BLaER1 (cell line): ENCODE results near the gene DAW1.
"Not testable (repeated sequence)": the region's sequence is repeated elsewhere in the genome, so short reads cannot be mapped to it uniquely, and the experiment has no call there.

Source experiments
- H3K27ac ChIP-seq: shearing (Covaris generic); formaldehyde crosslinking; 2 replicates; pipeline ENCODE4 v1.8.1; 2022
- H3K27me3 ChIP-seq: shearing (Covaris generic); formaldehyde crosslinking; 2 replicates; pipeline ENCODE4 v1.8.1; 2022
- H3K36me3 ChIP-seq: shearing (Covaris generic); formaldehyde crosslinking; 2 replicates; pipeline ENCODE4 v1.8.1; 2022
- H3K4me1 ChIP-seq: shearing (Covaris generic); formaldehyde crosslinking; 2 replicates; pipeline ENCODE4 v1.8.1; 2022
- H3K4me2 ChIP-seq: shearing (Covaris generic); formaldehyde crosslinking; 2 replicates; pipeline ENCODE4 v1.8.1; 2022
- H3K4me3 ChIP-seq: shearing (Covaris generic); formaldehyde crosslinking; 2 replicates; pipeline ENCODE4 v1.8.1; 2022
- H3K9ac ChIP-seq: shearing (Covaris generic); formaldehyde crosslinking; 2 replicates; pipeline ENCODE4 v1.8.1; 2022
- H3K9me3 ChIP-seq: shearing (Covaris generic); formaldehyde crosslinking; 2 replicates; pipeline ENCODE4 v1.8.1; 2022
- H4K20me1 ChIP-seq: shearing (Covaris generic); formaldehyde crosslinking; 2 replicates; pipeline ENCODE4 v1.8.1; 2022
- Cebpa-rat ChIP-seq: shearing (Covaris generic); IDR thresholded peaks from 2 replicates; pipeline ENCODE4 v1.8.1; 2022

The DAW1 gene

GRCh38 chr2:227834916-227835650 is 36.3 kb upstream of the DAW1 start:
- Histone ChIP-seq H3K4me3 (no peak overlapping the region), H3K27ac (no peak overlapping the region), H3K9me3 (no peaks in the 10 kb centered on the region), H3K4me2 (no peak overlapping the region), H4K20me1 (no peaks in the 10 kb centered on the region), H3K4me1 (no peaks in the 10 kb centered on the region), H3K9ac (no peak overlapping the region), H3K36me3 (no peaks in the 10 kb centered on the region), H3K27me3 (no peaks in the 10 kb centered on the region)
- no peak for TF ChIP-seq Cebpa-rat

GRCh38 chr2:227839339-227840129 is 31.9 kb upstream of the DAW1 start:
- H3K4me3 ChIP-seq, H3K27ac ChIP-seq, H3K4me2 ChIP-seq, H4K20me1 ChIP-seq, H3K9ac ChIP-seq, H3K4me1 ChIP-seq, H3K9me3 ChIP-seq, H3K36me3 ChIP-seq, H3K27me3 ChIP-seq: not testable (repeated sequence)

GRCh38 chr2:227846831-227847230 is 24.6 kb upstream of the DAW1 start:
- H3K36me3 ChIP-seq, result no peaks in the 10 kb centered on the region
- H3K4me2 ChIP-seq, result no peak overlapping the region
- no peaks in the 10 kb centered on the region for H4K20me1 ChIP-seq
- peaks cover 10% of the 10 kb centered on the region for H3K4me1 ChIP-seq
- H3K27me3 ChIP-seq, result no peaks in the 10 kb centered on the region
- no peaks in the 10 kb centered on the region for H3K9me3 ChIP-seq
- no peak overlapping the region for H3K4me3 ChIP-seq
- no peak for TF ChIP-seq Cebpa-rat
- no peak overlapping the region for H3K9ac ChIP-seq
- H3K27ac ChIP-seq, result no peak overlapping the region

- Histone ChIP-seq H3K27me3 (no peaks in the 10 kb centered on the region), H3K9ac (no peak overlapping the region), H3K36me3 (no peaks in the 10 kb centered on the region), H3K4me2 (peak overlapping the region; percentile 15; the same call in 1 of the 2 replicates), H3K9me3 (no peaks in the 10 kb centered on the region), H4K20me1 (no peaks in the 10 kb centered on the region), H3K27ac (no peak overlapping the region), H3K4me1 (peaks cover 10% of the 10 kb centered on the region), H3K4me3 (no peak overlapping the region)
- TF ChIP-seq Cebpa-rat, result no peak
Measured at GRCh38 chr2:227848146-227848545, 23.3 kb upstream of the DAW1 start.

- no peak overlapping the region for H3K9ac ChIP-seq
Measured at GRCh38 chr2:227848586-227848985, 22.8 kb upstream of the DAW1 start.

GRCh38 chr2:227849906-227850305 is 21.5 kb upstream of the DAW1 start:
- H3K9me3 ChIP-seq, result no peaks in the 10 kb centered on the region
- TF ChIP-seq Cebpa-rat, result no peak
- H3K4me3 ChIP-seq, result no peak overlapping the region
- peaks cover 15% of the 10 kb centered on the region for H3K4me1 ChIP-seq
- no peaks in the 10 kb centered on the region for H3K36me3 ChIP-seq
- H3K4me2 ChIP-seq, result no peak overlapping the region
- H3K9ac ChIP-seq, result no peak overlapping the region
- H3K27ac ChIP-seq, result no peak overlapping the region
- H4K20me1 ChIP-seq, result no peaks in the 10 kb centered on the region
- no peaks in the 10 kb centered on the region for H3K27me3 ChIP-seq

More at GRCh38 chr2:227848586-227848985, 22.8 kb upstream of the DAW1 start:
- no peaks in the 10 kb centered on the region for H4K20me1 ChIP-seq
- no peak for TF ChIP-seq Cebpa-rat
- peaks cover 10% of the 10 kb centered on the region for H3K4me1 ChIP-seq
- H3K4me2 ChIP-seq, result peak overlapping the region; percentile 15; the same call in 1 of the 2 replicates
- H3K4me3 ChIP-seq, result no peak overlapping the region
- no peaks in the 10 kb centered on the region for H3K9me3 ChIP-seq
- H3K27ac ChIP-seq, result no peak overlapping the region
- no peaks in the 10 kb centered on the region for H3K36me3 ChIP-seq
- H3K27me3 ChIP-seq, result no peaks in the 10 kb centered on the region

- H3K27ac ChIP-seq, result no peak overlapping the region
- H4K20me1 ChIP-seq, result no peaks in the 10 kb centered on the region
- H3K9me3 ChIP-seq, result no peaks in the 10 kb centered on the region
- TF ChIP-seq Cebpa-rat, result no peak
- no peak overlapping the region for H3K4me2 ChIP-seq
- H3K4me1 ChIP-seq, result peaks cover 13% of the 10 kb centered on the region
- H3K27me3 ChIP-seq, result no peaks in the 10 kb centered on the region
- H3K4me3 ChIP-seq, result no peak overlapping the region
- H3K9ac ChIP-seq, result no peak overlapping the region
- H3K36me3 ChIP-seq, result no peaks in the 10 kb centered on the region
Measured at GRCh38 chr2:227853204-227853629, 18.2 kb upstream of the DAW1 start.

GRCh38 chr2:227853765-227854271 is 17.6 kb upstream of the DAW1 start:
- Histone ChIP-seq H3K36me3 (no peaks in the 10 kb centered on the region), H3K4me1 (peaks cover 7% of the 10 kb centered on the region), H3K9ac (no peak overlapping the region), H3K4me2 (no peak overlapping the region), H3K9me3 (no peaks in the 10 kb centered on the region), H3K4me3 (no peak overlapping the region), H4K20me1 (no peaks in the 10 kb centered on the region), H3K27me3 (no peaks in the 10 kb centered on the region), H3K27ac (no peak overlapping the region)
- TF ChIP-seq Cebpa-rat, result no peak

GRCh38 chr2:227855440-227855839 is 16.0 kb upstream of the DAW1 start:
- no peak overlapping the region for H3K4me2 ChIP-seq
- no peak for TF ChIP-seq Cebpa-rat

GRCh38 chr2:227856697-227857096 is 14.7 kb upstream of the DAW1 start:
- Histone ChIP-seq H3K36me3 (no peaks in the 10 kb centered on the region), H3K4me3 (no peak overlapping the region), H3K27me3 (no peaks in the 10 kb centered on the region), H3K4me1 (peaks cover 5% of the 10 kb centered on the region; the same call in 1 of the 2 replicates), H4K20me1 (no peaks in the 10 kb centered on the region), H3K27ac (no peak overlapping the region), H3K9me3 (no peaks in the 10 kb centered on the region), H3K4me2 (no peak overlapping the region), H3K9ac (no peak overlapping the region)
- TF ChIP-seq Cebpa-rat, result no peak

More at GRCh38 chr2:227855440-227855839, 16.0 kb upstream of the DAW1 start:
- Histone ChIP-seq H3K36me3 (no peaks in the 10 kb centered on the region), H3K4me3 (no peak overlapping the region), H3K27ac (no peak overlapping the region), H3K27me3 (no peaks in the 10 kb centered on the region), H3K9me3 (no peaks in the 10 kb centered on the region), H3K4me1 (peaks cover 5% of the 10 kb centered on the region; the same call in 1 of the 2 replicates), H3K9ac (no peak overlapping the region), H4K20me1 (no peaks in the 10 kb centered on the region)
